ENCODE measurements around the gene MRPL53.
"Not testable (repeated sequence)": the region's sequence is repeated elsewhere in the genome, so short reads cannot be mapped to it uniquely, and the experiment has no call there.

Gene MRPL53

GRCh38 chr2:74448771-74449170 lies 23.7 kb downstream of the MRPL53 start:
- no peak overlapping the region for H3K4me3 ChIP-seq (ENCODE audit: low read depth, low read length)
- DNase-seq (ENCODE audit: low read depth): no peak

DNA sequence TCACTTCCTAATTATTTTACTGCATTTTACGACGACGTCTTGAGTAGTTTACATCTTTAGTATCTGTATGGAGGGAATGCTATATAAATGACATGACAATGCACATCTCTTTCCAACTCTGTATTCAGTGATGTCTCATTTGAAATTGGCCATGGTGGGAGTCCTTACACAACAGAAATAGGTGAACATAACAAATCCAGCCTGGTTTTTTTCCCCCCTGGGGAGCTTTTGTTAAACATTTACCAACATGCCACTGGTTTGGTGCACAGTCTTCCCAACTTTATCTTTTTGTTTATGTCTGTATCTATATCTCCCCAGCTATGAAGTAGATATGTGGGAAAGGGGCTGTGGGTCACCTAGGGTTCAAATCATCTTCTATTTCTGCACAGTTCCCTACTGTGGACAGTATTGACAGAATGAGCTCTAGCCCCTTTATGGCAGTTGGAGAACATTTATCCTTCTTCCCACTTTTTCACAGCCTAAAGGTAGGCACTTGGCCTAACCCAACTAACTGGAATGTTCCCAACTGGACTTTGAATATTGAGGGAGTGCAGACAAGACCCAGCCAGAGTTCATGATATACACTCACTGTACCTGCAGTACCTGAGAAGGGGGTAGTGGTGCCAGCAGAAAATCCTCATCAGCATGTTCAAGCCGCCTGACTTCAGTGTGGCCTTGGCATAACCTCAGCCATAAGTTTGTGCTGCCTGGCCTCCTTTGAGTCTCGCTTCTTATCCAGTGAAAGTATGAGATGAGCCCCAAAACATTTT lies 25.1 kb downstream of the MRPL53 start:
- DNase-seq (ENCODE audit: low read depth): no peak
- H3K4me3 ChIP-seq (ENCODE audit: low read depth, low read length): no peak overlapping the region

More at GRCh38 chr2:74448771-74449170, 23.7 kb downstream of the MRPL53 start:
- TF ChIP-seq, protein P1, sequence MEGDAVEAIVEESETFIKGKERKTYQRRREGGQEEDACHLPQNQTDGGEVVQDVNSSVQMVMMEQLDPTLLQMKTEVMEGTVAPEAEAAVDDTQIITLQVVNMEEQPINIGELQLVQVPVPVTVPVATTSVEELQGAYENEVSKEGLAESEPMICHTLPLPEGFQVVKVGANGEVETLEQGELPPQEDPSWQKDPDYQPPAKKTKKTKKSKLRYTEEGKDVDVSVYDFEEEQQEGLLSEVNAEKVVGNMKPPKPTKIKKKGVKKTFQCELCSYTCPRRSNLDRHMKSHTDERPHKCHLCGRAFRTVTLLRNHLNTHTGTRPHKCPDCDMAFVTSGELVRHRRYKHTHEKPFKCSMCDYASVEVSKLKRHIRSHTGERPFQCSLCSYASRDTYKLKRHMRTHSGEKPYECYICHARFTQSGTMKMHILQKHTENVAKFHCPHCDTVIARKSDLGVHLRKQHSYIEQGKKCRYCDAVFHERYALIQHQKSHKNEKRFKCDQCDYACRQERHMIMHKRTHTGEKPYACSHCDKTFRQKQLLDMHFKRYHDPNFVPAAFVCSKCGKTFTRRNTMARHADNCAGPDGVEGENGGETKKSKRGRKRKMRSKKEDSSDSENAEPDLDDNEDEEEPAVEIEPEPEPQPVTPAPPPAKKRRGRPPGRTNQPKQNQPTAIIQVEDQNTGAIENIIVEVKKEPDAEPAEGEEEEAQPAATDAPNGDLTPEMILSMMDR (conservative IDR thresholded peaks at IDR 0.05; ENCODE audit: low read depth, low read length): no peak

DNA sequence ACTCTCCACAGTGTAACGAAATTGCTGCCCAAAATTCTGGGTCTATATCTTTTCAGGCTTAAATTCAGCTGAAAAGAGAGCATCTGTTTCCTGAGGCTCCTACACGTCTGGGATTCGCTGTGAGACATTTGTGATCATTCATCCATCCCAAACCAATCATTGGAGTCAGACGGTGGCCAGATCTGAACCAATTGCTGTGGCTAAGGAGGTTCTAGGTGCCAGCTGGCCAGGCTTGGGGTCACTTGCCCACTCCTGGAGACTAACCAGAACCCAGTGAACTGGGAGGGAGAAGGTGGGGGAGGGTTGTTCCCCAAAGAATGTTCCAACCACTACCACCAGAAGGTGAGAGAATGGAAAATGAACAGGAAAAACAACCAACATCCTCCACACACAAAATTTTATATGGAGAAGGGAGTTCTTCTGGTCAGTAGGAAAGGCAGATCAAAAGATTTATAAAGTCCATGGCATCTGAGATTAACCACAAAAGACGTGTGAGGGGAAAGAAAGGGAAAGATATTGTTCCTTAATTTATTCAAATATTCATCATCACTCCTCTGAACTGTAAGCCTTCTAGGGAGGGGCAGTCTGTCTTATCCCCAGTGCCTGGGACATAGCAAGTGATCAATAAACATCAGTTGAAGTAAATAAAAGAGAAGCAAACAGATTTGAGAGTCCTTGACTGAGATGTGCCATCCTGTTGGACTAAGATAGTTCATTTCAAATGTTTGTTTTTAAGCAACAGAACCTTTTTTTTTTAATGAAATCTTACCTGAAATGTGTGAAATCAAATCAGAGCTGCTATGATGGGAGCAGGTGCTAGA lies 27.8 kb downstream of the MRPL53 start:
- H3K4me3 ChIP-seq (ENCODE audit: low read depth, low read length): no peak overlapping the region
- TF ChIP-seq, protein P1 (conservative IDR thresholded peaks at IDR 0.05; ENCODE audit: low read depth, low read length): no peak
- no peak for DNase-seq (ENCODE audit: low read depth)

More for the DNA sequence above, 25.1 kb downstream of the MRPL53 start:
- TF ChIP-seq, protein P1 (conservative IDR thresholded peaks at IDR 0.05; ENCODE audit: low read depth, low read length): no peak

DNA sequence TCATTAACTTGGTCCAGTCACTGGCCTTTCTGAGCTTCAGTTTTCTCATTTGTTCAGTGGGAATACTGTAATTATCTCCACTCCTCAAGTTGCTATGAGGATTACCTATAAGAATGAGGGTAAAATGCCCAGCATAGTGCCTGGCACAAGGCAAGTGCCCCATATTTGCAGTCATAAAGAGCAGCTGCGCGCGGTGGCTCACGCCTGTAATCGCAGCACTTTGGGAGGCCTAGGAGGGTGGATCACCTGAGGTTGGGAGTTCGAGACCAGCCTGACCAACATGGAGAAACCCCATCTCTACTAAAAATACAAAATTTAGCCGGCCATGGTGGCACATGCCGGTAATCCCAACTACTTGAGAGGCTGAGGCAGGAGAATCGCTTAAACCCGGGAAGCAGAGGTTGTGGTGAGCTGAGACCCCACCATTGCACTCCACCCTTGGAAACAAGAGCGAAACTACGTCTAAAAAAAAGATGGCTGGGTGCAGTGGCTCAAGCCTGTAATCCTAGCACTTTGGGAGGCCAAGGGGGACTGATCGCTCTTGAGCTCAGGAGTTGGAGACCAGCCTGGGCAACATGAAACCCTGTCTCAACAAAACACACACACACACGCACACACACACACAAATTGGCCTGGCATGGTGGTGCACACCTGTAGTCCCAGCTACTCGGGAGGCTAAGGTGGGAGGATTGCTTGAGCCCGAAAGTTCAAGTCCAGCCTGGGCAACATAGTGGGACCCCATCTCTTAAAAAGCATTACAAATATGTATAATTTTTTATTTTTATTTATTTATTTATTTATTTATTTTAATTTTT lies 29.8 kb downstream of the MRPL53 start:
- not testable (repeated sequence) for H3K4me3 ChIP-seq (ENCODE audit: low read depth, low read length); DNase-seq (ENCODE audit: low read depth)

DNA sequence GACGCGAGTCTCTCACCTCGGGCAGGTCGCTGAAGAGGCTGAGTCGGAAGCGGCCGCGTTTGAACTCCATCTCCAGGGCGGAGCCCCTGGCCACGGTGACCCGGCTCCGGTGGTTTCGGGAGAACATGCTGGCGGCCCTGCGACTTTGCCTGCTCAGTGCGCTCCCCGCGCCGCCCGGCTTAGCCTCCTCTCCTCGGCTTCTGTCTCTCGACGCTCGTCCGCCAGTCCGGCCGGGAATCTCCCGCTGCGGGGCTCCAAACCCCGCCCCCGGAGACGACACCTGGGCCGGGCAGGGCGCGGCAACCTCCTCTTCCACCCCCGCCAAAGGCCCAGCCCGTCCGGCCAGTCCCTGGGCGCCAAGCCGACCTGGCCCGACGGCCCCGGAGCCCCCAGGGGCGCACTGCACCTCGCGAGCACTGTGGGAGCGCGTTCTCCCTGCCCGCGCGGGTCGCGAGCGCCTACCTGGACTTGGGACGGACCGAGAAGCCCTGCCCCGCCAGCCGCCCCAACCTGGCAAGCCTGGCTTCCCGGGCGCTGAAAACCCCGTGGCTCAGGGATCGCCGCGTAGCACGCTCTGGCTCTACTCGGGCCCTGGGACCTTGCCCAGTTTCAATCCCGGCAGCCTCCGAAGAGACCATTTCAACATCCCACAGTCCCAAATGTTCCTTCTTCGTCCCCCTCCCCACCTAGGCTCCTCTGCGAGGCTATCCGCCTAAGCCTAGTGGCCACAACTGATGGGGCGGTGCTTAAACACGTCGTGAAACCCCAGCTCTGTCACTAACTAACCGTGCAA lies 30.6 kb downstream of the MRPL53 start, which contains the start of gene RTKN:
TSS of gene RTKN (minus strand) at position 248 of the 793 bp plus-strand sequence. CDS start at position 127, 121 bp downstream.
- H3K4me3 ChIP-seq (ENCODE audit: low read depth, low read length): peak within 1 kb of the TSS; percentile 68
- no peak for DNase-seq (ENCODE audit: low read depth)
- TF ChIP-seq, protein P1 (conservative IDR thresholded peaks at IDR 0.05; ENCODE audit: low read depth, low read length): peak; percentile 3

DNA sequence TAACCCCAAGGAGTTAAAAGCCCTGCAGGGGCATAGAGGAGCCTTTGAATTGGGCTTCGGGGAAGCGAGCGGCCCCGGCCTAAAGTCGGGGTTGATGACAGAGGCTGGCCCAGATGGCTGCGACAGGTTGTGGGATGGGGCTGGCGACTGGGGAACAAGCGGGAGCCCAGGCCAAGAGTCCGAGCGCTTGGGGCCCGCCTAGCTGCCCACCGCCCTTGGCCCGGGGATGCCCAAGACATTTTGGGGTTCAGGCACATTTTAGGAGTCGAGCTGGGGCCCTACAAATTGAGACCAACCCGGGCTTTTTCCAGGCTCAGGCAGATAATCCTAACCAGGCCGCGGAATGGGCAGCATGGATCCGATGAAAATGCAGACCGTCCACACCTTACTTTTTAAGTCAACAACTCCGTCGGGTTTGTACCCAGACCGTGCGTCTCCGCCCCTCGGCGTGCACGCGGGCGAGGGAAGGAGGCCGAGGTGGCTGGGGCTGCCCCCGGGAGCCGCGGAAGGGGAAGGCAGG lies 31.2 kb downstream of the MRPL53 start:
- DNase-seq (ENCODE audit: low read depth): no peak
- peak overlapping the region; percentile 41 for H3K4me3 ChIP-seq (ENCODE audit: low read depth, low read length)
- TF ChIP-seq, protein P1 (conservative IDR thresholded peaks at IDR 0.05; ENCODE audit: low read depth, low read length): no peak

Measured in choroid plexus epithelial cell (primary cell).